HCT116 (cell line): ENCODE measurements around the gene PRKN. TPM values are rescaled to one million over a fixed set of nuclear protein-coding genes. Genes with fewer than 3 reads are reported as not detected.

Source experiments
- ATAC-seq: fragments of 200-7000 bp; cut with Tn5 transposase; 2 replicates; pipeline ENCODE4 v1.9.1; 2020; ENCODE audit warnings: mild to moderate bottlenecking, moderate library complexity
- BruUV-seq: library from RNA; stranded (reverse); fragments of 400-500 nt; replicated peaks from 2 replicates; lab custom pipeline; 2021; lab: Mats Ljungman, UMichigan
- CTCF ChIA-PET: fragments of 300-600 bp; sonication (Branson Sonifier 250); formaldehyde crosslinking; loops from one replicate; lab custom pipeline; 2021; ENCODE audit warnings: antibody characterized with exemption; lab: Charles Lee
- POLR2A ChIA-PET: fragments of 300-600, 350-600 bp; sonication (Branson Sonifier 250); formaldehyde crosslinking; loops from one replicate; lab custom pipeline; 2021; ENCODE audit warnings: antibody characterized with exemption; lab: Charles Lee
- RAD21 ChIA-PET, 2 experiments: fragments of 300-600 bp; sonication (Branson Sonifier 250); formaldehyde crosslinking; loops; one replicate each; lab custom pipeline; 2023; ENCODE audit warnings: low total read pairs in 2 of 2; ENCODE audit not compliant: uncharacterized antibody in 2 of 2, unreplicated experiment in 2 of 2, low non-redundant PET in 1 of 2; lab: Charles Lee
- DNase-seq: peaks from one replicate; pipeline ENCODE4 v3.0.0-alpha.2; 2010; ENCODE audit warnings: low read depth, low spot score
- H2AFZ ChIP-seq: fragments of 200-600 bp; shearing (Covaris generic), sonication (generic); 2 replicates; pipeline ENCODE4 v1.6.1; 2017; ENCODE audit warnings: low read depth, mixed run types, mixed read lengths, antibody characterized with exemption, low read length; ENCODE audit not compliant: poor library complexity, severe bottlenecking
- H3K27ac ChIP-seq: 2 replicates; pipeline ENCODE4 v1.5.1; 2012; ENCODE audit warnings: low read depth, low read length
- H3K27me3 ChIP-seq: fragments of 200-600 bp; sonication (generic); 2 replicates; pipeline ENCODE4 v1.6.1; 2016; ENCODE audit warnings: mixed run types, low read length, mixed read lengths; ENCODE audit not compliant: insufficient read depth
- H3K36me3 ChIP-seq, 2 experiments: fragments of 200-500 bp in 1 of 2; fragments of 200-600 bp in 1 of 2; sonication (Bioruptor generic) in 1 of 2; sonication (generic) in 1 of 2; 2 replicates each; pipeline versions ENCODE4 v1.5.1 to v1.6.1; 2014 to 2016; ENCODE audit warnings: low read length in 2 of 2, inconsistent platforms in 1 of 2, mixed read lengths in 1 of 2, mixed run types in 1 of 2; ENCODE audit not compliant: insufficient read depth in 2 of 2, control insufficient read depth in 1 of 2
- H3K4me1 ChIP-seq, 2 experiments: fragments of 200-600 bp in 1 of 2; sonication (generic) in 1 of 2; 2 replicates each; pipeline versions ENCODE4 v1.5.1 to v1.6.1; 2012 to 2017; ENCODE audit warnings: low read length in 2 of 2, inconsistent platforms in 1 of 2, mild to moderate bottlenecking in 1 of 2, mixed read lengths in 1 of 2, mixed run types in 1 of 2, moderate library complexity in 1 of 2; ENCODE audit not compliant: insufficient read depth in 2 of 2, control insufficient read depth in 1 of 2
- H3K4me2 ChIP-seq: fragments of 200-600 bp; sonication (generic); 2 replicates; pipeline ENCODE4 v1.6.1; 2017; ENCODE audit warnings: mixed run types, low read length, mixed read lengths
- H3K4me3 ChIP-seq, 2 experiments: fragments of 200-600 bp in 1 of 2; sonication (generic) in 1 of 2; replicated peaks in 1 of 2; 2 replicates each; pipeline ENCODE4 v1.5.1; 2011 to 2016; ENCODE audit warnings: low read length in 2 of 2, control low read depth in 1 of 2, low read depth in 1 of 2, mild to moderate bottlenecking in 1 of 2, mixed read lengths in 1 of 2, mixed run types in 1 of 2
- H3K79me2 ChIP-seq: fragments of 200-600 bp; sonication (generic); 2 replicates; pipeline ENCODE4 v1.6.1; 2017; ENCODE audit warnings: mild to moderate bottlenecking, mixed run types, low read length, moderate library complexity, mixed read lengths; ENCODE audit not compliant: insufficient read depth
- H3K9ac ChIP-seq: fragments of 200-600 bp; sonication (generic); 2 replicates; pipeline ENCODE4 v1.6.1; 2016; ENCODE audit warnings: low read length, mixed read lengths
- H3K9me2 ChIP-seq: fragments of 200-600 bp; sonication (generic), shearing (Covaris generic); 2 replicates; pipeline ENCODE4 v1.6.1; 2017; ENCODE audit warnings: mixed run types, mild to moderate bottlenecking, moderate library complexity; ENCODE audit not compliant: insufficient read depth
- H3K9me3 ChIP-seq, 2 experiments: fragments of 200-500 bp in 1 of 2; fragments of 200-600 bp in 1 of 2; sonication (Bioruptor generic) in 1 of 2; sonication (generic) in 1 of 2; 2 replicates each; pipeline ENCODE4 v1.6.1; 2014 to 2017; ENCODE audit warnings: low read length in 2 of 2, mixed read lengths in 2 of 2, inconsistent platforms in 1 of 2, low read depth in 1 of 2, mild to moderate bottlenecking in 1 of 2, mixed run types in 1 of 2, moderate library complexity in 1 of 2; ENCODE audit not compliant: control insufficient read depth in 1 of 2, insufficient read depth in 1 of 2
- H4K20me1 ChIP-seq: fragments of 200-600 bp; sonication (generic), shearing (Covaris generic); 2 replicates; pipeline ENCODE4 v1.6.1; 2017; ENCODE audit warnings: mixed run types, mild to moderate bottlenecking, moderate library complexity; ENCODE audit not compliant: insufficient read depth
- CBX3 ChIP-seq: IDR thresholded peaks from 2 replicates; pipeline ENCODE4 v1.6.1; 2012; ENCODE audit warnings: low read depth
- CEBPB ChIP-seq: IDR thresholded peaks from 2 replicates; pipeline ENCODE4 v1.6.1; 2012; ENCODE audit warnings: low read depth
- EGR1 ChIP-seq: IDR thresholded peaks from 2 replicates; pipeline ENCODE4 v1.6.1; 2012; ENCODE audit warnings: low read depth
- EZH2 ChIP-seq: fragments of 200-600 bp; sonication (generic); IDR thresholded peaks from 2 replicates; pipeline ENCODE4 v1.6.1; 2017; ENCODE audit warnings: antibody characterized with exemption, mixed run types
- EZH2phosphoT487 ChIP-seq: fragments of 200-600 bp; IDR thresholded peaks from 2 replicates; pipeline ENCODE4 v1.6.1; 2018; ENCODE audit warnings: antibody characterized with exemption, borderline replicate concordance
- POLR2A ChIP-seq: IDR thresholded peaks from 2 replicates; pipeline ENCODE4 v1.7.0; 2011; ENCODE audit warnings: borderline replicate concordance; ENCODE audit not compliant: insufficient read depth, insufficient read length; ENCODE audit errors: extremely low read depth
- SP1 ChIP-seq: IDR thresholded peaks from 2 replicates; pipeline ENCODE4 v1.6.1; 2012; ENCODE audit warnings: low read depth
- SRF ChIP-seq: IDR thresholded peaks from 2 replicates; pipeline ENCODE4 v1.6.1; 2012; ENCODE audit warnings: low read depth
- ZFX ChIP-seq: fragments of 450-650 bp; IDR thresholded peaks from 2 replicates; pipeline ENCODE4 v1.6.1; 2017
- intact Hi-C: fragments of 100-400 bp; cut with micrococcal nuclease; formaldehyde crosslinking; loops from 2 replicates; pipeline ENCODE4 v1.10.0; 2022
- total RNA-seq: library from RNA; stranded (reverse); gene quantifications from one replicate; pipeline ENCODE4 v1.2.1, GENCODE V29; 2021; ENCODE audit not compliant: unreplicated experiment
- TF ChIP-seq, protein P1 (sequence below): IDR thresholded peaks from 2 replicates; pipeline ENCODE4 v1.6.1; 2012

PRKN gene
- total RNA-seq, 1 experiment from 2014 or later, result 2.6 TPM

DNA sequence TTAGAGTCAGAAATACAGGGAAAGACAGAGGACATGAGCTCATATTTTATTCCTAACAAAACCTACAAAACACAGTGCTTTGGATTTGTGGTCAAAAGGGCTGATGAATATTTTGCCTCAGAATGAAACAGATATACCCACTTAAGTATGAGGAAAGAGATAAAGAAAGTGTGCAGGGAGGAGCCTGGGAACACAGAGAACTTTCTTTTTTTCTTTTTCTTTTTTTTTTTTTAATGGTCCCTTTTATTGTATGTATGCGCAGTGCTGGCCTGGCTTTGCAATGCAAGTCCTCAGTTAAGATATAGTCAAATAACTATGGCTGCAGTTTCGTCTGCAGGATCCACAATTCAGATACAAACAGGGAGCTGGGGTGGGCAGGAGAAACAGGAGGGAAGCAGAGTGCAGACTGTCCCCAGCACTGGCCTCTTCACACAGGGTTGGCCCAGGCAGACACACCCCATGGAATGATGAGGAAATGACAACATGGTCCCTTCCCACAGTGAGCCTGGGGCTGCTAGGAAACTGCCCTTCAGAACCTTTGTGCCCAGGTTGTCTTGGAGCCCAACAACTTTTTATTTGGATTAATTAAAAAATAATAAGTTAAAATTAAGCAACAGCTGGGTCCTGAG lies 823.9 kb downstream of the PRKN start:
- intact Hi-C loops, result no loop called here
- H3K4me1 ChIP-seq, result no peaks in the 10 kb centered on the region
- no peaks in the 10 kb centered on the region for H4K20me1 ChIP-seq
- DNase-seq (no peak), ATAC-seq (no peak)
- H3K9me3 ChIP-seq, result no peaks in the 10 kb centered on the region
- H3K27me3 ChIP-seq, result no peaks in the 10 kb centered on the region
- POLR2A ChIA-PET, result no interaction called here
- RAD21 ChIA-PET, result no interaction called here
- no peak overlapping the region for H2AFZ ChIP-seq
- H3K79me2 ChIP-seq, result no peaks in the 10 kb centered on the region
- no peak overlapping the region for H3K4me3 ChIP-seq
- H3K9ac ChIP-seq, result no peak overlapping the region
- TF ChIP-seq, protein P1, sequence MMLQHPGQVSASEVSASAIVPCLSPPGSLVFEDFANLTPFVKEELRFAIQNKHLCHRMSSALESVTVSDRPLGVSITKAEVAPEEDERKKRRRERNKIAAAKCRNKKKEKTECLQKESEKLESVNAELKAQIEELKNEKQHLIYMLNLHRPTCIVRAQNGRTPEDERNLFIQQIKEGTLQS, result no peak
- no peaks in the 10 kb centered on the region for H3K36me3 ChIP-seq
- CTCF ChIA-PET, result no interaction called here
- no peaks in the 10 kb centered on the region for H3K9me2 ChIP-seq
- H3K27ac ChIP-seq, result no peak overlapping the region
- no peak overlapping the region for H3K4me2 ChIP-seq
- BruUV-seq, result no TSS peak

DNA sequence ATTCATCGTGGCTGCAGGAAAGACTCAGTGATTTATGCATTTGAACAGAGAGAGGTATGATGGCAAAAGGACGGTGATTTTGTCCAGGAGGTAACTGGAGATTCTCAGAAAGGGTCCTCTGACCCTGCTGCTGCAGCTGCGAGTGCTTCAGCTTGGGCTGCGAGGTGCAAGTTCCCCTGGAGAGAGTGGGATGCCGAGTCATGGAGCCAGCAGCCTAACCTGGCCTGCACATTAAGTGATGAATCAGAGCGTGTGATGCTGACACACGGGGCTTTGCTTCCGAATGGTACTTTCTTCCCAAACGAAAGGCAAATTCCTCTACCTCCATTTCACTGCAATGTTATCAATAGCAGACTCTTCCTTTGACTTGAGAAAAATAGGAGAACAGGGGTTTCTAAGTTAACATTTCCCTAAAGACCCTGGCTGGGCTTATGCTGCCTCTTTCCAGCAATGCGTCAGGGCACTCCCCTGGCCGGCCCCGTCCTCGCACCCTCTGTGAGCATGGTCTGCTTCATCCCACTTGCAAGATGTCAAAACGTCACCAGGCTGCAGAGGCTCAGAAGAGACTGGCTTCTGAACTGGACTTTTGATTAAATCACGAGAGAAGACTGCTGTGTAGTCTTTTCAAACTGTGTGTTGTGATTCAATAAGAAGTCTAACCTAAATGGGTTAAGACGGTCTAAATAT lies 825.7 kb downstream of the PRKN start:
- intact Hi-C loops, result no loop called here
- ChIA-PET CTCF (no interaction called here), RAD21 (no interaction called here), POLR2A (no interaction called here)
- H3K27me3 ChIP-seq, result no peaks in the 10 kb centered on the region
- H3K4me3 ChIP-seq, result no peak overlapping the region
- H3K36me3 ChIP-seq, result no peaks in the 10 kb centered on the region
- H3K9me3 ChIP-seq, result no peaks in the 10 kb centered on the region
- DNase-seq (no peak), ATAC-seq (no peak)
- H3K79me2 ChIP-seq, result no peaks in the 10 kb centered on the region
- H3K27ac ChIP-seq, result no peak overlapping the region
- no TSS peak for BruUV-seq
- H3K9ac ChIP-seq, result no peak overlapping the region
- no peaks in the 10 kb centered on the region for H3K4me1 ChIP-seq
- H2AFZ ChIP-seq, result no peak overlapping the region
- no peaks in the 10 kb centered on the region for H4K20me1 ChIP-seq
- H3K9me2 ChIP-seq, result no peaks in the 10 kb centered on the region
- H3K4me2 ChIP-seq, result no peak overlapping the region
- TF ChIP-seq EGR1 (no peak), SRF (no peak), ZFX (no peak), EZH2 (no peak), CBX3 (no peak), POLR2A (no peak), CEBPB (no peak), EZH2phosphoT487 (no peak), SP1 (no peak)
- TF ChIP-seq, protein P1, result no peak
